ENCODE results near the gene IFT122. TPM values are rescaled to one million over a fixed set of nuclear protein-coding genes. Genes with fewer than 3 reads are reported as not detected.
A peak's percentile ranks its signal among the peaks of the same experiment; 100 is the strongest.
"Not testable (repeated sequence)": the region's sequence is repeated elsewhere in the genome, so short reads cannot be mapped to it uniquely, and the experiment has no call there.

IFT122 gene
- total and polyA plus RNA-seq, 4 donors: 26.5 to 44.0 (median 36.7) TPM

DNA sequence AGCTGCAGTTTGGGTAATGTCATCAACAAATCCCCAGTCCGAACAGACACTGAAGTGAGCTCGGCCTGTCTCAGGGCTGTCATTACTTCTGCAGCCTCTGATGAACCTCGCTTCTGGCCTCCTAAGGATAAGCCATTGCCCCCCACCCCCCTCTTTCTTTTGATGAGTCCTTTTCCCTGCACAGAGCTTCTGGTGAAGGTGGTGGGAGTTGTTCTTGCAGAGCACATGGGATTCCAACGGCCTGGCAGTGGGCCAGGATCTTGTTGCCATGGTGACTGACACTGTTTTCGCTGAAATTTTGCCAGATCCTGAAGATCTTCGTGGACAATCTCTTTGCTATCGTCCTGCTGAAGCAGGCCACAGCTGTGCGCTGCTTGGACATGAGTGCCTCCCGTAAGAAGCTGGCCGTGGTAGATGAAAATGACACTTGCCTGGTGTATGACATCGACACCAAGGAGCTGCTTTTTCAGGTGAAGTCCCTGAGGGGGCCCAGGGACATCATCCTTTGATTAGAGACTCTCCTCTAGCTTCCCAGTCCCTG, 41.3 kb downstream of the IFT122 start:
- H3K36me3 ChIP-seq (ENCODE audit: control insufficient read depth, insufficient read depth, low read length): peaks cover 41% of the 10 kb centered on the region
- 45% methylated on average over 2 of the region's 11 CpGs for WGBS (ENCODE audit: insufficient coverage)
- peaks cover 35% of the 10 kb centered on the region for H3K4me1 ChIP-seq (ENCODE audit: control insufficient read depth, insufficient read depth, low read length)
- H3K27ac ChIP-seq (ENCODE audit: low read depth, low read length): peak overlapping the region; percentile 25
- peak in 4 of 6 donors; percentile 41 to 88 (median 68) for DNase-seq (ENCODE audit: low read depth in 4 of 6, low spot score in 6 of 6)
- H3K27me3 ChIP-seq (ENCODE audit: control insufficient read depth, insufficient read depth, low read length); H3K9me3 ChIP-seq (ENCODE audit: control insufficient read depth, insufficient read depth, low read length); H3K4me3 ChIP-seq (ENCODE audit: low read depth, low read length): not testable (repeated sequence)

DNA sequence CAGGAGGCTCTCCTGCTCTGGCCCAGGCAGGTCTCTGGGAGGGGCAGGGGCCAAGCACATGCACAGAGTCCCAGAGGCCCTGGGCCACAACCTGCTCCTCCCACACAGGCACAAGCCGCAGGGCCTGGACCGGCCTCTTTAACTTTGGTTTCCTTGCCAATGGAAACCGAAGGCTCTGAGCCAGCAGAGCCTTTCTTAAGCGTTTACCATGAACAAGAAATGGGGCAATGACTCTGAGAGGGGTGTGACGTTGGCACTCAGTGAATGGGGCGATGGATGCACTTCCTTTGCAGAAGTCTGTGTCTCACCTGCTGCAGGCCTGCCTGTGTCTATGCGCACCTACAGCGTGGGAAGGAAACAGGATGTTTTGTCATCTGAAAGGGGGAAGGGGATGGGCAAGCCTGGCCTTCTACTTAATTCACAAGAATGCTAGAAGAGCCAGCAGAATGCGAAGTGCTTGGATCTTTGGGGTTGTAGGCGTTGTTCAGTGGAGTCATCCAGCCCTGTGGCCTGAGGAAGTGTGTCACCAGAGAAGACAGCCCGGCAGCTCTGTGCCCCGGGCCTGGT, 41.8 kb downstream of the IFT122 start:
- no peaks in the 10 kb centered on the region for H3K27me3 ChIP-seq (ENCODE audit: control insufficient read depth, insufficient read depth, low read length)
- peak overlapping the region; percentile 26 for H3K27ac ChIP-seq (ENCODE audit: low read depth, low read length)
- 47% methylated on average over 8 of the region's 12 CpGs for whole genome bisulfite sequencing (ENCODE audit: insufficient coverage)
- no peak overlapping the region for H3K4me3 ChIP-seq (ENCODE audit: low read depth, low read length)
- DNase-seq (ENCODE audit: low read depth in 4 of 6, low spot score in 6 of 6): peak in 4 of 6 donors; percentile 35 to 73 (median 51)
- peaks cover 39% of the 10 kb centered on the region for H3K4me1 ChIP-seq (ENCODE audit: control insufficient read depth, insufficient read depth, low read length)
- H3K9me3 ChIP-seq (ENCODE audit: control insufficient read depth, insufficient read depth, low read length): no peaks in the 10 kb centered on the region
- H3K36me3 ChIP-seq (ENCODE audit: control insufficient read depth, insufficient read depth, low read length): peaks cover 36% of the 10 kb centered on the region

DNA sequence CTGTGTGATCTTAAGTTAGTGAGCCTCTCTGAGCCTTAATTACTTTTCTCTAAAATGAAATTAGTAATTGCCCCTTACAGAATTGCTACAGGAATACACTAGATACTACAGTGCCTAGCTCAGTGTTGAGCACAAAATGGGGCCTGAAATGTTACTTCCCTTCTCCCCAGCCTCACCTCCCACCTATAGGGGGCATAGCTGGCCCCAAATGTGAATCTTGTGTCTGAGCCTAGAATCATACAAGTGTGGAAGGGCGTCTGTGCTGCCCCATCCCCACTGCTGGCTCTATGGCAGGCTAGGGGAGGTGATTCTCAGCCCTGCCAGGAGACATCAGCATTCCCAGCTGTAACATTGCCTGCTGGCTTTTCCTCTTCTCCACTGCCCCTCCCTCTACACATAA, 42.7 kb downstream of the IFT122 start:
- no CpG with 5 or more reads among the region's 1 CpG for WGBS (ENCODE audit: insufficient coverage)
- H3K4me1 ChIP-seq (ENCODE audit: control insufficient read depth, insufficient read depth, low read length): peaks cover 47% of the 10 kb centered on the region
- no peaks in the 10 kb centered on the region for H3K9me3 ChIP-seq (ENCODE audit: control insufficient read depth, insufficient read depth, low read length)
- DNase-seq (ENCODE audit: low read depth in 4 of 6, low spot score in 6 of 6): no peak
- H3K4me3 ChIP-seq (ENCODE audit: low read depth, low read length): no peak overlapping the region
- H3K27me3 ChIP-seq (ENCODE audit: control insufficient read depth, insufficient read depth, low read length): no peaks in the 10 kb centered on the region
- peaks cover 30% of the 10 kb centered on the region for H3K36me3 ChIP-seq (ENCODE audit: control insufficient read depth, insufficient read depth, low read length)
- no peak overlapping the region for H3K27ac ChIP-seq (ENCODE audit: low read depth, low read length)

DNA sequence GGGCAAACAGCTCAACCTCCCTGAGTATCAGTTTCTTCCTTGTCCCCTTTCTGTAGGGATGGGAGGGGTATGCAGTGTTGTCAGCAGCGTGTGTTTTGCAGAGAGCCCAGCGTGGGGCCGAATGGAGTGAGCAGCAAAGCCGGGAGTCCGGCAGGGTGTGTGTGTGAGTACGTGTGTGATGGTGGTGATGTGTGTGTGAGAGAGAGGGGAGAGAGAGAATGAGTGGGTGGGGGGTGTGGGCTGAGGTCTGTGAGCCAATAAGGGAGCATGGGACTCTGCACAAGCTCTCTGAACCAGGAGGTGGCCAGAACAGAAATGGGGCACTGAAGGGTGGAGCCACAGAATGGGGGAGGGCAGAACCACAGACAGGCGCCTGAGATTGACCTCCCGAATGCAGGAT, 43.8 kb downstream of the IFT122 start:
- peaks cover 30% of the 10 kb centered on the region for H3K36me3 ChIP-seq (ENCODE audit: control insufficient read depth, insufficient read depth, low read length)
- no peak overlapping the region for H3K27ac ChIP-seq (ENCODE audit: low read depth, low read length)
- H3K27me3 ChIP-seq (ENCODE audit: control insufficient read depth, insufficient read depth, low read length): no peaks in the 10 kb centered on the region
- H3K4me3 ChIP-seq (ENCODE audit: low read depth, low read length): no peak overlapping the region
- WGBS (ENCODE audit: insufficient coverage): 67% methylated on average over 7 of the region's 8 CpGs
- H3K9me3 ChIP-seq (ENCODE audit: control insufficient read depth, insufficient read depth, low read length): no peaks in the 10 kb centered on the region
- peaks cover 54% of the 10 kb centered on the region for H3K4me1 ChIP-seq (ENCODE audit: control insufficient read depth, insufficient read depth, low read length)
- DNase-seq (ENCODE audit: low read depth in 4 of 6, low spot score in 6 of 6): no peak

DNA sequence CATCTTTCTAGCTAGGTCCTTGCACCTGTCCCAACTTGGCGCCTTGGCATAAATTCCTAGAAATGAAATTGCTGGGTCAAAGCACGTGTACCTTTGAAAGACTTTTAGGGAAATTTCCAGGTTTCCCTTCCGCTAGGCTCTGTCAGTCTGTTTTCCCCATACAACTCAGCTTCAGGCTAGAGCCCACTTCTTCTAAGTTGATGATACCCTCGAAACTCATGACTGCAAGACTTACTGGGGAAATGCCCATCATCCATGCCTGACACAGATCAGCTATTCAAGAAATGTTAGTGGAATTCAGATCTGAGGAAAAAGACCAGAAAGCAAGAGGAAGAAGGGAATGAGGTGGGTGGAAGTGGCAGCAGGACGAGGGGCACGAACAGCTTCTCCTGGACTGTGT, 45.1 kb downstream of the IFT122 start:
- not testable (repeated sequence) for H3K27ac ChIP-seq (ENCODE audit: low read depth, low read length)
- WGBS (ENCODE audit: insufficient coverage): 79% methylated on average over 3 of the region's 6 CpGs

DNA sequence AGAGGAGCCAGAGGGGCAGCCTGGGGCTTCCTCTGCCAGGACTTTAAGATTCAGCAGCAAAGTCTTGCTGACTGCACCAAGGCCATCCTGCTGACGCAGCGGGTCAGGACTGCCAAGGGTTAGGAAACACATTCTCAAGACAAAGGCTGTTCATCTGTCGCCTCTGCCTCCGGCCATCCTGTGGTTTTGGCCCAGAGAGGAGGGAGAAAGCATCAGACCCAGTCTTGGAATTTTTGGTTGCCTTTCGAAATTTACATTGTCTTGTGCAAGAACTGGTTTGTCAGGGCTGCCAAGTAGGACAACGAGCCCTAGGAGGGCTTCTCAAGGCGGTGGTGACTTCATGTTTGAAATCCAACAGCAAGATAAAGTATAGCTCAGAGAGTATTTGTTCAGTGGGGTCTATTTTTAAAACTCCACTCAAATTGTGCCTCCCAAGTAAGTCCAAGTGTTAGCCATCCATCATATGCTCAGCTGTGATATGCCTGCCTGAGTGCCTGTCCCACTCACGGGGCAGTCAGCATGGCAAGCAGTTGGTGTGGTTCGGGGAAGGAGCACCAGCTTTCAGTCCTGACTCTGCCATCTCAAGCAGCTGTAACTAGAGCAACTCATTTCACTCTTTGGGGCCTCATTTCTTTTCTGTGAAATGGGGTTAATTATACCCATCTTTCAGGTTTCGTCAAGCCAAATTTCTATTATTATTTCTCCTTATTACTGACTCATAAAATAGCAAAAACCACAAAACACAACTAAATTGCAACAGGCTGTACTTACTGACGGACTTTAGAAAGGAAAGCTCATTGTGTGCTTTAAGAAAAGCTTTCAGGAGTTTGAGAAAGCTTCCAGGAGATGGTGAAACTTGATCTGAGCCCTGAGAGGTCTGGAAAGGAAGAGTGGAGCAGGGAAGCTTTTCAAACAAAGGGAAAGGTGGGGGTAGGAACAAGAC, 46.0 kb downstream of the IFT122 start:
- Histone ChIP-seq H3K9me3 (ENCODE audit: control insufficient read depth, insufficient read depth, low read length) (no peaks in the 10 kb centered on the region), H3K4me1 (ENCODE audit: control insufficient read depth, insufficient read depth, low read length) (peaks cover 56% of the 10 kb centered on the region), H3K27ac (ENCODE audit: low read depth, low read length) (peak overlapping the region; percentile 6), H3K4me3 (ENCODE audit: low read depth, low read length) (no peak overlapping the region), H3K36me3 (ENCODE audit: control insufficient read depth, insufficient read depth, low read length) (peaks cover 26% of the 10 kb centered on the region), H3K27me3 (ENCODE audit: control insufficient read depth, insufficient read depth, low read length) (no peaks in the 10 kb centered on the region)
- 58% methylated on average over 7 of the region's 11 CpGs for WGBS (ENCODE audit: insufficient coverage)
- peak in 1 of 6 donors; percentile 45 for DNase-seq (ENCODE audit: low read depth in 4 of 6, low spot score in 6 of 6)

More for the DNA sequence above, 45.1 kb downstream of the IFT122 start:
- Histone ChIP-seq H3K36me3 (ENCODE audit: control insufficient read depth, insufficient read depth, low read length) (peaks cover 26% of the 10 kb centered on the region), H3K4me1 (ENCODE audit: control insufficient read depth, insufficient read depth, low read length) (peaks cover 54% of the 10 kb centered on the region)
- H3K9me3 ChIP-seq (ENCODE audit: control insufficient read depth, insufficient read depth, low read length); DNase-seq (ENCODE audit: low read depth in 4 of 6, low spot score in 6 of 6); H3K4me3 ChIP-seq (ENCODE audit: low read depth, low read length); H3K27me3 ChIP-seq (ENCODE audit: control insufficient read depth, insufficient read depth, low read length): not testable (repeated sequence)

DNA sequence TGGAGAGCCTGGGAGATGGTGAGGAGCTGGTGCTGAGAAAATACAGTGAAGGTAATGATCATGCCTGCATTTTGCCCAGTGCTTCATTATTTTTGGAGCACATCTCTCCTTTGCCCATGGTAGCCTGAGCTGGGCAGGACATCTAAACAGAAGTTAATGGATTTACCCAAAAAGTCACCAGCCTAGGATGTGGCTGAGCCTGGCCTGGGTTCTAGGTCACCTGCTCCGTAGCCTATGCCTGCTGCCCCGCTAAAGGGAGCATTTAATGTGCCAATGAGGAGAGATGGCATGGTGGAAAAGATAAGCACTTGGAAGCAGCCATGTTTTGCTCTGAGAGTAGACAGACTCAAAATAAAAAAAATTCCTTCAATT, 46.6 kb downstream of the IFT122 start:
- no peak for DNase-seq (ENCODE audit: low read depth in 4 of 6, low spot score in 6 of 6)
- no peaks in the 10 kb centered on the region for H3K9me3 ChIP-seq (ENCODE audit: control insufficient read depth, insufficient read depth, low read length)
- H3K36me3 ChIP-seq (ENCODE audit: control insufficient read depth, insufficient read depth, low read length): peaks cover 25% of the 10 kb centered on the region
- no peak overlapping the region for H3K4me3 ChIP-seq (ENCODE audit: low read depth, low read length)
- H3K27ac ChIP-seq (ENCODE audit: low read depth, low read length): peak overlapping the region; percentile 33
- 86% methylated on average over 1 of the region's 2 CpGs for WGBS (ENCODE audit: insufficient coverage)
- H3K27me3 ChIP-seq (ENCODE audit: control insufficient read depth, insufficient read depth, low read length): no peaks in the 10 kb centered on the region
- peaks cover 50% of the 10 kb centered on the region for H3K4me1 ChIP-seq (ENCODE audit: control insufficient read depth, insufficient read depth, low read length)

DNA sequence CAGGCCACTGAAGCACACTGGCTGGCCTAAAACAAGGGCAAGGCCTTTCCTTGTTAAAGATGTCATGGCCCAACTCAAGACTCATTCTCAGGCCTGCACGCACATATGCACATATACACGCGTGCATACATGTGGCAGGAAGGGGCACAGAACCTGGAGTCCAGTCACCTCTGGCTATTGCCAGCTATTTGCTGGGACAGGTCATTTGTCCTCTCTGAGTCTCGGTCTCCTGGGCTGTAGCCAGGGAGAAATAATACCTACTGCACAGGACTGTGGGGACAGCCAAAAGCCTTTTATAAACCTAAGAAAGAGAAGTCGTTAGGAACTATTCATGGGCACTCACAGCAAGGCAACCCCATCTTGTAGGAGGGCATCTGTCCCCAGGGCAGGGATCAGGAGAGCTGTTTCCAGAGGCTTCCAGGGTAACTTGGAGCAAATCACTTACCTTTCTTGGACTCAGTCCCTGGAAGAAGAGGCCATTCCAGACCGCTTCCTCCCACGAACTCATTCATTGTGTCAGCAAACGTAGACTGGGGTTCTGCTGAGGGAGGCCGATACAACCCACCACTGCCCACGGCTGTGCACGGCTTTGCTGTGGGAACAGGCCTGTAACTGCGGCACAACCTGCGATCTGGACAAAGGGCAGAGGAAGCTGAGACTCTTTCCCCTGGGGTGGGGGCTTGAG, 47.3 kb downstream of the IFT122 start:
- DNase-seq (ENCODE audit: low read depth in 4 of 6, low spot score in 6 of 6): peak in 1 of 6 donors; percentile 26
- Histone ChIP-seq H3K36me3 (ENCODE audit: control insufficient read depth, insufficient read depth, low read length) (peaks cover 24% of the 10 kb centered on the region), H3K4me1 (ENCODE audit: control insufficient read depth, insufficient read depth, low read length) (peaks cover 43% of the 10 kb centered on the region), H3K4me3 (ENCODE audit: low read depth, low read length) (no peak overlapping the region), H3K27ac (ENCODE audit: low read depth, low read length) (peak overlapping the region; percentile 33), H3K27me3 (ENCODE audit: control insufficient read depth, insufficient read depth, low read length) (no peaks in the 10 kb centered on the region), H3K9me3 (ENCODE audit: control insufficient read depth, insufficient read depth, low read length) (no peaks in the 10 kb centered on the region)
- 70% methylated on average over 12 of the region's 13 CpGs for whole genome bisulfite sequencing (ENCODE audit: insufficient coverage)

DNA sequence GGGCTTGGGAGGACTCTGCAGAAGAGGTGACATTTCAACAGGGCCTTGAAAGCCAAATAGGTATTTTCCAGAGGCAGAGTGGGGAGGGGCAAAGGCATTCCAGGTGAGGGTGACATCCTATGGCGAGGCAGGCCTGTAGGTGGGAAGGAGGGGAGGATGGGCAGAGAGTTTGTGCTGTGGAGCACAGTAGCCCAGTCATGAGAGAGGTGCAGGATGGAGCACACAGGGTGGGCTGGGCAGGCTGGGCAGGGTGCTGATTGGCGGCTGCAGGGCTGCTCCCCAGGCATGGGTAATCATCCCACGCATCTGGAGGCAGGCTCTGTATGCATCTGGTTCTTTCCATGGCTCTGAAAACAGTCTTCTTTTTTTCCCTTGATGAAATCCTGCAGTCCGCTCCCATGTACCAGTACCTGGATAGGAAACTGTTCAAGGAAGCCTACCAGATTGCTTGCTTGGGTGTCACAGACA, 47.9 kb downstream of the IFT122 start:
- not testable (repeated sequence) for H3K27ac ChIP-seq (ENCODE audit: low read depth, low read length); H3K9me3 ChIP-seq (ENCODE audit: control insufficient read depth, insufficient read depth, low read length); H3K27me3 ChIP-seq (ENCODE audit: control insufficient read depth, insufficient read depth, low read length); H3K4me3 ChIP-seq (ENCODE audit: low read depth, low read length); DNase-seq (ENCODE audit: low read depth in 4 of 6, low spot score in 6 of 6)
- H3K36me3 ChIP-seq (ENCODE audit: control insufficient read depth, insufficient read depth, low read length): peaks cover 29% of the 10 kb centered on the region
- WGBS (ENCODE audit: insufficient coverage): 83% methylated on average over 4 of the region's 4 CpGs
- H3K4me1 ChIP-seq (ENCODE audit: control insufficient read depth, insufficient read depth, low read length): peaks cover 37% of the 10 kb centered on the region
